K562 (cell line): ENCODE results near the gene PTPRC. TPM values are rescaled to one million over a fixed set of nuclear protein-coding genes. Genes with fewer than 3 reads are reported as not detected.

Source experiments
- ATAC-seq: fragments of 200-7000 bp; cut with Tn5 transposase; 3 replicates; pipeline ENCODE4 v1.9.1; 2020; ENCODE audit warnings: moderate library complexity
- BruUV-seq: library from RNA; stranded (reverse); fragments of 400-500 nt; replicated peaks from 2 replicates; lab custom pipeline; 2021; lab: Mats Ljungman, UMichigan
- CTCF ChIA-PET: fragments of 300-600 bp; formaldehyde crosslinking; extraction: SDS; loops from one replicate; lab custom pipeline; 2021; ENCODE audit warnings: low intra/inter-chr PET ratio; lab: Yijun Ruan, JAX
- POLR2A ChIA-PET: fragments of 300-600, 350-650 bp; sonication (Branson Sonifier 250); formaldehyde crosslinking; extraction: SDS; loops from one replicate; lab custom pipeline; 2021; ENCODE audit warnings: antibody characterized with exemption, inconsistent platforms; lab: Yijun Ruan, JAX
- DNase-seq, 4 experiments: peaks; one replicate each; pipeline versions ENCODE4 v3.0.0 to v3.0.0-alpha.2; 2011 to 2018; ENCODE audit warnings: low spot score in 3 of 4, mixed read lengths in 3 of 4; ENCODE audit errors: extremely low read depth in 1 of 4
- FAIRE-seq: peaks from 2 replicates; lab custom pipeline; 2011; peaks lifted over from hg19 to GRCh38; lab: Jason Lieb, UNC
- H2AFZ ChIP-seq: 2 replicates; pipeline ENCODE4 v1.6.0; 2011; ENCODE audit warnings: low read depth, low read length, control low read depth, inconsistent platforms
- H3K27ac ChIP-seq: fragments of 200-600 bp; 3 replicates; pipeline ENCODE4 v1.8.0; 2011; ENCODE audit warnings: low read depth, mild to moderate bottlenecking, control low read depth, inconsistent platforms, low read length, moderate library complexity, mixed read lengths; ENCODE audit errors: extremely low read depth
- H3K27me3 ChIP-seq, 2 experiments: fragments of 300-600 bp in 1 of 2; 2 replicates in 1 of 2; 3 replicates in 1 of 2; pipeline versions ENCODE4 v1.6.0 to v1.8.0; 2011; ENCODE audit warnings: inconsistent platforms in 2 of 2, low read length in 2 of 2, mild to moderate bottlenecking in 1 of 2, mixed read lengths in 1 of 2, moderate library complexity in 1 of 2; ENCODE audit not compliant: control insufficient read depth in 2 of 2, insufficient read depth in 2 of 2
- H3K36me3 ChIP-seq: fragments of 300-600 bp; 3 replicates; pipeline ENCODE4 v1.8.0; 2011; ENCODE audit warnings: mild to moderate bottlenecking, low read length, inconsistent platforms; ENCODE audit not compliant: control insufficient read depth, insufficient read depth
- H3K4me1 ChIP-seq, 2 experiments: fragments of 200-600 bp in 1 of 2; replicated peaks in 1 of 2; 2 replicates in 1 of 2; 3 replicates in 1 of 2; pipeline versions ENCODE4 v1.5.1 to v1.8.0; 2011; ENCODE audit warnings: inconsistent platforms in 2 of 2, low read length in 2 of 2, mild to moderate bottlenecking in 1 of 2, mixed read lengths in 1 of 2, moderate library complexity in 1 of 2; ENCODE audit not compliant: control insufficient read depth in 2 of 2, insufficient read depth in 2 of 2
- H3K4me2 ChIP-seq: 2 replicates; pipeline ENCODE4 v1.6.1; 2011; ENCODE audit warnings: low read length, control low read depth, inconsistent platforms, mixed read lengths; ENCODE audit not compliant: insufficient read depth
- H3K4me3 ChIP-seq: fragments of 200-600 bp; sonication (generic), shearing (Covaris generic); 2 replicates; pipeline ENCODE4 v1.5.1; 2016; ENCODE audit warnings: control low read depth, inconsistent platforms
- H3K79me2 ChIP-seq: fragments of 200-600 bp; 3 replicates; pipeline ENCODE4 v1.8.0; 2011; ENCODE audit warnings: low read length, inconsistent platforms; ENCODE audit not compliant: control insufficient read depth, insufficient read depth
- H3K9ac ChIP-seq, 2 experiments: 2 replicates each; pipeline versions ENCODE4 v1.6.0 to v1.6.1; 2011; ENCODE audit warnings: low read depth in 2 of 2, low read length in 2 of 2, control low read depth in 1 of 2, inconsistent platforms in 1 of 2, mild to moderate bottlenecking in 1 of 2, mixed read lengths in 1 of 2; ENCODE audit not compliant: insufficient read depth in 1 of 2
- H3K9me1 ChIP-seq: one replicate; pipeline ENCODE4 v1.6.0; 2011; ENCODE audit warnings: inconsistent platforms, mild to moderate bottlenecking, low read length, moderate library complexity; ENCODE audit not compliant: control insufficient read depth, insufficient read depth
- H3K9me3 ChIP-seq: replicated peaks from 2 replicates; pipeline ENCODE4 v1.5.1; 2011; ENCODE audit warnings: low read depth, low read length, inconsistent platforms; ENCODE audit not compliant: control insufficient read depth, insufficient read depth
- H4K20me1 ChIP-seq: replicated peaks from 2 replicates; pipeline ENCODE4 v1.6.1; 2011; ENCODE audit warnings: low read length, inconsistent platforms, mixed read lengths; ENCODE audit not compliant: control insufficient read depth, insufficient read depth
- ARNT ChIP-seq, 2 experiments: fragments of 450-650 bp; IDR thresholded peaks; 2 replicates each; pipeline ENCODE4 v1.6.1; 2016; ENCODE audit warnings: mild to moderate bottlenecking in 1 of 2
- DMBX1 ChIP-seq: fragments of 250-450 bp; sonication (Bioruptor Pico); IDR thresholded peaks from 2 replicates; pipeline ENCODE4 v1.8.0; 2022; ENCODE audit warnings: inconsistent platforms, mild to moderate bottlenecking, moderate library complexity, borderline replicate concordance
- FOSL1 ChIP-seq: fragments of 200-800 bp; sonication (Bioruptor generic); conservative IDR thresholded peaks from 2 replicates; pipeline ENCODE4 v1.6.1; 2016; ENCODE audit warnings: missing genetic modification characterization, missing compliant biosample characterization
- MYBL2 ChIP-seq, 2 experiments: fragments of 450-650 bp in 1 of 2; sonication (generic) in 1 of 2; formaldehyde crosslinking in 1 of 2; IDR thresholded peaks; 2 replicates each; pipeline versions ENCODE4 v1.6.1 to v1.8.1; 2017 to 2022; ENCODE audit warnings: borderline replicate concordance in 1 of 2, inconsistent platforms in 1 of 2, low read depth in 1 of 2, mild to moderate bottlenecking in 1 of 2, missing genetic modification reagents in 1 of 2, moderate library complexity in 1 of 2
- ZNF224 ChIP-seq: sonication (generic); formaldehyde crosslinking; IDR thresholded peaks from 2 replicates; pipeline ENCODE4 v1.8.0; 2022; ENCODE audit warnings: mild to moderate bottlenecking, missing genetic modification reagents
- WGBS: fragments of 100-300 bp; shearing (Covaris generic); methylation state at CpG from one replicate; pipeline ENCODE4 v1.1.6; 2016; ENCODE audit warnings: low coverage, mixed read lengths; ENCODE audit not compliant: insufficient coverage; ENCODE audit errors: missing lambda C conversion rate; 5-methylcytosine and 5-hydroxymethylcytosine counted together
- in situ Hi-C: fragments of 300-500 bp; cut with MboI; formaldehyde crosslinking; loops from 4 replicates; pipeline ENCODE4 v1.15.0; 2018; ENCODE audit warnings: inconsistent platforms, mixed read lengths
- intact Hi-C: fragments of 100-400 bp; cut with micrococcal nuclease; formaldehyde crosslinking; loops from 2 replicates; pipeline ENCODE4 v1.14.2; 2022
- polyA plus RNA-seq, 8 experiments: library from polyadenylated mRNA; depleted of rRNA in 4 of 8; stranded (reverse) in 5 of 8; unstranded in 3 of 8; fragments of >200 nt; fragmentation: Nextera tagmentation in 2 of 8; fragmentation: Illumina TruSeq in 1 of 8; extraction: Ambion mirVana in 2 of 8; extraction: Trizol in 1 of 8; gene quantifications; 2 replicates each; pipeline versions ENCODE4 v1.2.1 to v1.2.3, GENCODE V29; 2011 to 2014; ENCODE audit warnings: inconsistent platforms in 1 of 8, missing spikeins in 1 of 8
- total RNA-seq, 7 experiments: library from RNA; depleted of rRNA in 6 of 7; stranded (reverse); fragments of >200 nt in 6 of 7; fragmentation: Illumina TruSeq in 2 of 7; extraction: Trizol in 2 of 7; gene quantifications; 2 replicates each; pipeline versions ENCODE4 v1.2.1 to v1.2.3, GENCODE V29; 2011 to 2021; ENCODE audit warnings: low replicate concordance in 1 of 7
- TF ChIP-seq, protein P1 (sequence below): fragments of 450-650 bp; IDR thresholded peaks from 2 replicates; pipeline ENCODE4 v1.6.1; 2016; ENCODE audit warnings: borderline replicate concordance
- TF ChIP-seq, protein P2 (sequence below), 3 experiments: IDR thresholded peaks in 2 of 3; conservative IDR thresholded peaks in 1 of 3; 2 replicates each; pipeline ENCODE4 v1.5.1; 2011 to 2012; ENCODE audit warnings: low read length in 3 of 3, mild to moderate bottlenecking in 3 of 3, control low read depth in 2 of 3, improper control_type of control experiment in 1 of 3, inconsistent platforms in 1 of 3, low read depth in 1 of 3, mixed read lengths in 1 of 3, moderate library complexity in 1 of 3; ENCODE audit not compliant: insufficient read depth in 2 of 3
- TF ChIP-seq, protein P3 (sequence below): fragments of 450-650 bp; conservative IDR thresholded peaks from 2 replicates; pipeline ENCODE4 v1.6.1; 2016; ENCODE audit warnings: missing genetic modification characterization, low read depth, mild to moderate bottlenecking, missing compliant biosample characterization, moderate library complexity
- TF ChIP-seq, protein P4 (sequence below), 2 experiments: fragments of 450-650 bp in 1 of 2; sonication (generic) in 1 of 2; formaldehyde crosslinking in 1 of 2; IDR thresholded peaks in 1 of 2; conservative IDR thresholded peaks in 1 of 2; 2 replicates each; pipeline versions ENCODE4 v1.6.1 to v1.8.1; 2016 to 2023; ENCODE audit warnings: mild to moderate bottlenecking in 2 of 2, moderate library complexity in 2 of 2, inconsistent platforms in 1 of 2, missing genetic modification reagents in 1 of 2
- TF ChIP-seq, protein P5 (sequence below): fragments of 450-650 bp; IDR thresholded peaks from 2 replicates; pipeline ENCODE4 v1.6.1; 2016; ENCODE audit warnings: mild to moderate bottlenecking

The PTPRC gene
- total and polyA plus RNA-seq, 9 of the 15 experiments (the other 6 are each of a cell fraction or from before 2014, with no cell fraction given): 7.1 to 107 (median 62.9) TPM

DNA sequence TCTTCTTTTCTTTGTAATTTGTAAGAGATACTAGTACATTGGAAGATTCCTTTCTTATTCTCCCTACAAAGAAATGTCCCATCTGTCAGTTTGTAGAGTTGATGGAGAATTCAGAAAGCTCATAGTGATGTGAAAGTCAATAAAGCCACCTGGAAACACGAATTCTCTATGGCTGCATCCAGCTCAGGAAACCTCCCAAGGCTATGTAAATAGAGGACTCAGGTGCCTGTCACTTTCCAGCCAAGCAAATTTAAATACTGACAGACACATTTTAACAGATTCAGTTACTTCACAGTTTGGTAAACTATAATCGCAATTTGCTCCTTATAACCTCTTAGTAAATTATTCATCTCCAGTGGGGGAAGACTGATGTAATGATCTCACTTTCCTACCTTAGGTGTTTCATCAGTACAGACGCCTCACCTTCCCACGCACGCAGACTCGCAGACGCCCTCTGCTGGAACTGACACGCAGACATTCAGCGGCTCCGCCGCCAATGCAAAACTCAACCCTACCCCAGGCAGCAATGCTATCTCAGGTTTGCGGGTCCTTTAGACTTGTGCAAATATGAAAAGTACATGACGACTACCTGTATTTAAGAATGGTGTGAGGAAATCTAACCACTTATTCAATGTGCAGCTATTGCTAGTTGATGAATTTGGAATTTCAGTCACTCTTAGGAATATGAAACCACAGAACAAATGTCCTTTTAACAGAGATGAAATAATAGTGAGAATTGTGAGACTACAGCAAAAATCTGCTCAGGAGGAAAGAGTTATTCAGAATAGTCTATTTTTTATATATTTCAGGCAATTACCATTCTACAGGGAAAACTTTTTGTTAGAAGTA is 60.6 kb downstream of the PTPRC start:
- H3K79me2 ChIP-seq: no peaks in the 10 kb centered on the region
- no peak overlapping the region for H3K4me2 ChIP-seq
- in situ Hi-C loops: no loop called here
- TF ChIP-seq, protein P1, sequence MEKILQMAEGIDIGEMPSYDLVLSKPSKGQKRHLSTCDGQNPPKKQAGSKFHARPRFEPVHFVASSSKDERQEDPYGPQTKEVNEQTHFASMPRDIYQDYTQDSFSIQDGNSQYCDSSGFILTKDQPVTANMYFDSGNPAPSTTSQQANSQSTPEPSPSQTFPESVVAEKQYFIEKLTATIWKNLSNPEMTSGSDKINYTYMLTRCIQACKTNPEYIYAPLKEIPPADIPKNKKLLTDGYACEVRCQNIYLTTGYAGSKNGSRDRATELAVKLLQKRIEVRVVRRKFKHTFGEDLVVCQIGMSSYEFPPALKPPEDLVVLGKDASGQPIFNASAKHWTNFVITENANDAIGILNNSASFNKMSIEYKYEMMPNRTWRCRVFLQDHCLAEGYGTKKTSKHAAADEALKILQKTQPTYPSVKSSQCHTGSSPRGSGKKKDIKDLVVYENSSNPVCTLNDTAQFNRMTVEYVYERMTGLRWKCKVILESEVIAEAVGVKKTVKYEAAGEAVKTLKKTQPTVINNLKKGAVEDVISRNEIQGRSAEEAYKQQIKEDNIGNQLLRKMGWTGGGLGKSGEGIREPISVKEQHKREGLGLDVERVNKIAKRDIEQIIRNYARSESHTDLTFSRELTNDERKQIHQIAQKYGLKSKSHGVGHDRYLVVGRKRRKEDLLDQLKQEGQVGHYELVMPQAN: no peak
- TF ChIP-seq, protein P2, sequence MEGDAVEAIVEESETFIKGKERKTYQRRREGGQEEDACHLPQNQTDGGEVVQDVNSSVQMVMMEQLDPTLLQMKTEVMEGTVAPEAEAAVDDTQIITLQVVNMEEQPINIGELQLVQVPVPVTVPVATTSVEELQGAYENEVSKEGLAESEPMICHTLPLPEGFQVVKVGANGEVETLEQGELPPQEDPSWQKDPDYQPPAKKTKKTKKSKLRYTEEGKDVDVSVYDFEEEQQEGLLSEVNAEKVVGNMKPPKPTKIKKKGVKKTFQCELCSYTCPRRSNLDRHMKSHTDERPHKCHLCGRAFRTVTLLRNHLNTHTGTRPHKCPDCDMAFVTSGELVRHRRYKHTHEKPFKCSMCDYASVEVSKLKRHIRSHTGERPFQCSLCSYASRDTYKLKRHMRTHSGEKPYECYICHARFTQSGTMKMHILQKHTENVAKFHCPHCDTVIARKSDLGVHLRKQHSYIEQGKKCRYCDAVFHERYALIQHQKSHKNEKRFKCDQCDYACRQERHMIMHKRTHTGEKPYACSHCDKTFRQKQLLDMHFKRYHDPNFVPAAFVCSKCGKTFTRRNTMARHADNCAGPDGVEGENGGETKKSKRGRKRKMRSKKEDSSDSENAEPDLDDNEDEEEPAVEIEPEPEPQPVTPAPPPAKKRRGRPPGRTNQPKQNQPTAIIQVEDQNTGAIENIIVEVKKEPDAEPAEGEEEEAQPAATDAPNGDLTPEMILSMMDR (IDR thresholded peaks at IDR 0.05 in 2 of 3, conservative IDR thresholded peaks at IDR 0.05 in 1 of 3; ENCODE audit: insufficient read depth in 2 of 3, low read depth in 1 of 3, low read length in 3 of 3): peak; percentile 40 to 62 (median 43); a peak in 5 of 6 replicates
- TF ChIP-seq ARNT (IDR thresholded peaks at IDR 0.05) (no peak), MYBL2 (IDR thresholded peaks at IDR 0.05; ENCODE audit: low read depth) (no peak), MYBL2 (CRISPR knock-in tag; IDR thresholded peaks at IDR 0.05; ENCODE audit: borderline replicate concordance) (no peak), FOSL1 (tag) (no peak), DMBX1 (no peak), ZNF224 (CRISPR knock-in tag) (no peak)
- TF ChIP-seq, protein P3, sequence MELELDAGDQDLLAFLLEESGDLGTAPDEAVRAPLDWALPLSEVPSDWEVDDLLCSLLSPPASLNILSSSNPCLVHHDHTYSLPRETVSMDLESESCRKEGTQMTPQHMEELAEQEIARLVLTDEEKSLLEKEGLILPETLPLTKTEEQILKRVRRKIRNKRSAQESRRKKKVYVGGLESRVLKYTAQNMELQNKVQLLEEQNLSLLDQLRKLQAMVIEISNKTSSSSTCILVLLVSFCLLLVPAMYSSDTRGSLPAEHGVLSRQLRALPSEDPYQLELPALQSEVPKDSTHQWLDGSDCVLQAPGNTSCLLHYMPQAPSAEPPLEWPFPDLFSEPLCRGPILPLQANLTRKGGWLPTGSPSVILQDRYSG: no peak
- TF ChIP-seq, protein P4, sequence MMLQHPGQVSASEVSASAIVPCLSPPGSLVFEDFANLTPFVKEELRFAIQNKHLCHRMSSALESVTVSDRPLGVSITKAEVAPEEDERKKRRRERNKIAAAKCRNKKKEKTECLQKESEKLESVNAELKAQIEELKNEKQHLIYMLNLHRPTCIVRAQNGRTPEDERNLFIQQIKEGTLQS (IDR thresholded peaks at IDR 0.05): peak; percentile 40
- TF ChIP-seq, protein P4 (CRISPR knock-in tag; conservative IDR thresholded peaks at IDR 0.05): no peak
- TF ChIP-seq, protein P5, sequence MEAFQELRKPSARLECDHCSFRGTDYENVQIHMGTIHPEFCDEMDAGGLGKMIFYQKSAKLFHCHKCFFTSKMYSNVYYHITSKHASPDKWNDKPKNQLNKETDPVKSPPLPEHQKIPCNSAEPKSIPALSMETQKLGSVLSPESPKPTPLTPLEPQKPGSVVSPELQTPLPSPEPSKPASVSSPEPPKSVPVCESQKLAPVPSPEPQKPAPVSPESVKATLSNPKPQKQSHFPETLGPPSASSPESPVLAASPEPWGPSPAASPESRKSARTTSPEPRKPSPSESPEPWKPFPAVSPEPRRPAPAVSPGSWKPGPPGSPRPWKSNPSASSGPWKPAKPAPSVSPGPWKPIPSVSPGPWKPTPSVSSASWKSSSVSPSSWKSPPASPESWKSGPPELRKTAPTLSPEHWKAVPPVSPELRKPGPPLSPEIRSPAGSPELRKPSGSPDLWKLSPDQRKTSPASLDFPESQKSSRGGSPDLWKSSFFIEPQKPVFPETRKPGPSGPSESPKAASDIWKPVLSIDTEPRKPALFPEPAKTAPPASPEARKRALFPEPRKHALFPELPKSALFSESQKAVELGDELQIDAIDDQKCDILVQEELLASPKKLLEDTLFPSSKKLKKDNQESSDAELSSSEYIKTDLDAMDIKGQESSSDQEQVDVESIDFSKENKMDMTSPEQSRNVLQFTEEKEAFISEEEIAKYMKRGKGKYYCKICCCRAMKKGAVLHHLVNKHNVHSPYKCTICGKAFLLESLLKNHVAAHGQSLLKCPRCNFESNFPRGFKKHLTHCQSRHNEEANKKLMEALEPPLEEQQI: 0 out of 2 replicates have a peak, but pooled peaks have one; percentile 30

More for the DNA sequence above, 60.6 kb downstream of the PTPRC start:
- Histone ChIP-seq H2AFZ (no peak overlapping the region), H3K4me3 (no peak overlapping the region), H3K4me1 (no peaks in the 10 kb centered on the region), H3K9ac (no peak overlapping the region), H3K27ac (no peak overlapping the region), H3K36me3 (peaks cover 26% of the 10 kb centered on the region; the same call in 2 of the 3 replicates), H3K9me3 (no peaks in the 10 kb centered on the region), H3K9me1 (no peaks in the 10 kb centered on the region), H3K27me3 (no peaks in the 10 kb centered on the region), H4K20me1 (no peaks in the 10 kb centered on the region)
- ChIA-PET POLR2A (no interaction called here), CTCF (interaction anchor here (0.7 kb wide), 1 partner anchor 261 kb away, joined by 3 read pairs; no protein-coding TSS in a partner anchor)
- ATAC-seq: peak; percentile 91
- FAIRE-seq: no peak
- no TSS peak for BruUV-seq
- WGBS: 57% methylated on average over 13 of the region's 13 CpGs
- intact Hi-C loops: no loop called here
- peak; percentile 18 to 46 (median 19) for DNase-seq
